Measurements from ENCODE around the gene NUPR1. TPM values are rescaled to one million over a fixed set of nuclear protein-coding genes. Genes with fewer than 3 reads are reported as not detected.

NUPR1 gene
- total RNA-seq, 6 experiments from 2014 or later, result 31.9 to 60.3 (median 43.7) TPM

- peaks cover 5% of the 10 kb centered on the region for H3K27me3 Mint-ChIP-seq (ENCODE audit: insufficient read depth)
These were observed 18.1 kb downstream of the NUPR1 start for GRCh38 chr16:28520672-28521071.

DNA sequence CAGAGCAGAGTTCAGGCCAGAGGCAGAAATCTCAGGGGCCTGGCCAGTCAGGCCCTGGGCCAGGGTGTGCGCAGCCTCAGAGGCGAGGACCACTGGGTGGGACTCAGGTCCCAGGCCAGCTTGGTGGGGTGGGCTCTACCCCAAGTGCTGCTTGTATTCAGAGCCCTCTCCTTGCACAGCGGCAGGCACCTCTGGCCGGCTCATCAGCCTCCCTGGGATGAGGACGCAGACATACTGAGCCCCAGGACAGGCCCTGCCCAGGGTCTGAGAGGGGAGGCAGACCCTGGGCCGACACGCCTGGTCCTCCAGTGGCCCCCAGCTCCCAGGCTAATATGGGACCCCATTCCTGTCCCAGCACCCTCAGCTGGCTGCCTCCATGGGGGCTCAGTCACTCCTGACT lies 24.5 kb downstream of the NUPR1 start:
- Mint-ChIP-seq H3K9me3 (no peaks in the 10 kb centered on the region), H3K4me3 (no peak overlapping the region), H3K36me3 (ENCODE audit: low read depth) (no peaks in the 10 kb centered on the region), H3K27ac (no peak overlapping the region), H3K4me1 (ENCODE audit: low read depth) (no peaks in the 10 kb centered on the region), H3K27me3 (ENCODE audit: insufficient read depth) (peaks cover 6% of the 10 kb centered on the region)
- no peak for DNase-seq
- no peak for TF ChIP-seq CTCF (IDR thresholded peaks at IDR 0.05)

More at GRCh38 chr16:28520672-28521071, 18.1 kb downstream of the NUPR1 start:
- Mint-ChIP-seq H3K9me3 (no peaks in the 10 kb centered on the region), H3K27ac (no peak overlapping the region), H3K36me3 (ENCODE audit: low read depth) (no peaks in the 10 kb centered on the region), H3K4me3 (no peak overlapping the region), H3K4me1 (ENCODE audit: low read depth) (no peaks in the 10 kb centered on the region)
- DNase-seq, result no peak
- no peak for TF ChIP-seq CTCF (IDR thresholded peaks at IDR 0.05)

DNA sequence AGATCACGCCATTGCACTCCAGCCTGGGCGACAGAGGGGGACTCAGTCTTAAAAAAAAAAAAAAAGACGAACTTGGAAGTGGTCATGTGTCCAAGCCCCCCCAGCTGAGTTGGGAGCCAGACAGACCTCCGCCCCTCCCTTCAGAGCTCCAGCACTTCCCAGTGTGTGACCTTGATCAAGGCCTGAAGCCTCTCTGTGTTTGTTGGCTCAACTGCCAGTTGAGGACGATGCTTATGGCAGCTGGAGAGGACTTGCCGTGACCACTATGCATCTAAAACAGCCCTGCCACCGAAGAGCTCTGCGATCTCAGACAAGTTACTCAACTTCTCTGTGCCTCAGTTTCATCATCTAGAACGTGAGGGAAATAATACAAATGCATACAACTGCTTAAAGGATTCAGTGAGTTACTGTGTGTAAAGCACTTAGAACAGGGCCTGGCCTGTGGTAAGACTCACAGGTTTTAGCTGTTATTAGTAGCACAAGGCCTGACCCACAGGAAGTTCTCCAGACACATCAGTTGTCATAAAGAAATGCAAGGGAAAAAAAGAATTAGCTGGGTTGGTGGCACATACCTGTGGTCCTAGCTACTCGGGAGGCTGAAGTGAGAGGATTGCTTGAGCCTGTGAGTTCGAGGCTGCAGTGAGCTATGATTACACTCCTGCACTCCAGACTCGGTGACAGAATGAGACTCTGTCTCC lies 25.1 kb downstream of the NUPR1 start:
- Mint-ChIP-seq H3K4me3 (no peak overlapping the region), H3K27ac (no peak overlapping the region), H3K27me3 (ENCODE audit: insufficient read depth) (peaks cover 6% of the 10 kb centered on the region), H3K4me1 (ENCODE audit: low read depth) (no peaks in the 10 kb centered on the region), H3K36me3 (ENCODE audit: low read depth) (no peaks in the 10 kb centered on the region), H3K9me3 (no peaks in the 10 kb centered on the region)
- DNase-seq, result no peak
- no peak for TF ChIP-seq CTCF (IDR thresholded peaks at IDR 0.05)

DNA sequence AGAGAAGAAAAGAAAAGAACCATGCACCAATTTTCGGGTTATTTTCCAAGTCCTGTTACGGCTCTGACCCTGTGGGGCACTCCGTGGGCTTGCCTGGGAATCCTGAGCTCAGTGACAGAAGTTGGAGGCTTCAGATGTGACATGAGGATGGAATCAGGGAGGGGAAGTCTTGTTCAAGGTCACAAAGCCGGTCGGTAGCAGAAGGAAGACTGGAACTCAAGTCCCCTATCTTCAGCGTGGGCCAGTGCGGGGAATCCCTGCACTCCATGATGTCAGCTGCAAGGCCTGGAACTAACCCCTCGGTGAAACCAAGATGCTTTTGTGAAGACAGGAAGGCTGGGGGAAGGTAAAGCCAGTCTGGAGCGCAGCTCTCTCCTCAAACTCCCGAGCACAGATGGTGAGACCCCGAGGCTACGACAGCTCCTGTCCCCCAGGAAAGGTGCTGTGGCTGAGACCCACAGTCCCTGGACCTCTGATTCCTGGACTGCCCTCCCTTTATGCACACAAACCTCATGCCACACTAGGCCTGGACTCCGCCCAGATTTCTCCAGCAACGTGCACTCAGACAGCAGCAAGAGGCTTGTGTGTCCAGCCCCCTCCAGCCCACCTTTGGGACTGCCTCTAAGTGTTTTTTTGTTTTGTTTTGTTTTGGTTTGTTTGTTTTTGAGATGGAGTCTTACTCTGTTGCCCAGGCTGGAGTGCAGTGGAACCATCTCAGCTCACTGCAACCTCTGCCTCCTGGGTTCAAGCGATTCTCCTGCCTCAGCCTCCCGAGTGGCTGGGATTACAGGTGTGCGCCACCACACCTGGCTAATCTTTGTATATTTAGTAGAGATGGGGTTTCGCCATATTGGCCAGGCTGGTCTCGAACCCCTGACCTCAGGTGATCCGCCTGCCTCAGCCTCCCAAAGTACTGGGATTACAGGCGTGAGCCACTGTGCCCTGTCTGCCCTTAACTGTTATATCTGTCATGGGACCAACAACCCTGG lies 26.7 kb downstream of the NUPR1 start:
- no peak for TF ChIP-seq CTCF (IDR thresholded peaks at IDR 0.05)
- peaks cover 11% of the 10 kb centered on the region for H3K27me3 Mint-ChIP-seq (ENCODE audit: insufficient read depth)
- no peak for DNase-seq
- H3K4me1 Mint-ChIP-seq (ENCODE audit: low read depth), result no peaks in the 10 kb centered on the region
- no peak overlapping the region for H3K4me3 Mint-ChIP-seq
- no peaks in the 10 kb centered on the region for H3K36me3 Mint-ChIP-seq (ENCODE audit: low read depth)
- H3K9me3 Mint-ChIP-seq, result no peaks in the 10 kb centered on the region
- H3K27ac Mint-ChIP-seq, result no peak overlapping the region

DNA sequence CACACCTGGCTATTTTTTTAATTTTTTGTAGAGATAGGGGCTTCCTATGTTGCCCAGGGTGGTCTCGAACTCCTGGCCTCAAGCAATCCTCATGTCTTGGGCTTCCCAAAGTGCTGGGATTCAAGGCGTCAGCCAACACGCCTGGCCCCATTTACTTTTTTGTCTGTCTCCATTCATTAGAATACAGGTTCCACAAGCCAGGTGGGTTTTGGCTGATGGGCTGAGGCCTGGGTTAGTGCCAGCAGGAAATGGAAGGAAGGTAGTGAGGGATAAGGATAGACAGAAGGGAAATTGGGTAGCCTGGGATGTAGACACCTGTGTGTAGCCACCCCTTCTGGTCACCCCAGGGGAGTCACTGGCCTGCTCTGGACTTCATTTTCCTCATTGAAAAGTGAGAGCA lies 27.7 kb downstream of the NUPR1 start:
- H3K27ac Mint-ChIP-seq, result no peak overlapping the region
- H3K9me3 Mint-ChIP-seq, result no peaks in the 10 kb centered on the region

More for the DNA sequence above, 27.7 kb downstream of the NUPR1 start:
- Mint-ChIP-seq H3K36me3 (ENCODE audit: low read depth) (no peaks in the 10 kb centered on the region), H3K4me1 (ENCODE audit: low read depth) (no peaks in the 10 kb centered on the region), H3K27me3 (ENCODE audit: insufficient read depth) (peaks cover 17% of the 10 kb centered on the region), H3K4me3 (no peak overlapping the region)
- no peak for TF ChIP-seq CTCF (IDR thresholded peaks at IDR 0.05)
- no peak for DNase-seq
